PFSK-1 (cell line): ENCODE results near the gene XPNPEP2.

Experiments
- POLR2AphosphoS5 ChIP-seq: IDR thresholded peaks from 2 replicates; pipeline ENCODE4 v1.6.1; 2012; ENCODE audit warnings: low read depth, mild to moderate bottlenecking, control low read depth, low read length, moderate library complexity
- TAF1 ChIP-seq: IDR thresholded peaks from 2 replicates; pipeline ENCODE4 v1.6.1; 2012; ENCODE audit warnings: low read length, control low read depth, borderline replicate concordance; ENCODE audit not compliant: insufficient read depth

- TF ChIP-seq TAF1 (no peak), POLR2AphosphoS5 (no peak)
Observed at GRCh38 chrX:129785160-129785947, 46.6 kb downstream of the XPNPEP2 start.
